ENCODE data around the gene MAP1LC3A.

The MAP1LC3A gene

GRCh38 chr20:34578521-34578920 is 20.0 kb downstream of the MAP1LC3A start:
- no peak for DNase-seq

DNA sequence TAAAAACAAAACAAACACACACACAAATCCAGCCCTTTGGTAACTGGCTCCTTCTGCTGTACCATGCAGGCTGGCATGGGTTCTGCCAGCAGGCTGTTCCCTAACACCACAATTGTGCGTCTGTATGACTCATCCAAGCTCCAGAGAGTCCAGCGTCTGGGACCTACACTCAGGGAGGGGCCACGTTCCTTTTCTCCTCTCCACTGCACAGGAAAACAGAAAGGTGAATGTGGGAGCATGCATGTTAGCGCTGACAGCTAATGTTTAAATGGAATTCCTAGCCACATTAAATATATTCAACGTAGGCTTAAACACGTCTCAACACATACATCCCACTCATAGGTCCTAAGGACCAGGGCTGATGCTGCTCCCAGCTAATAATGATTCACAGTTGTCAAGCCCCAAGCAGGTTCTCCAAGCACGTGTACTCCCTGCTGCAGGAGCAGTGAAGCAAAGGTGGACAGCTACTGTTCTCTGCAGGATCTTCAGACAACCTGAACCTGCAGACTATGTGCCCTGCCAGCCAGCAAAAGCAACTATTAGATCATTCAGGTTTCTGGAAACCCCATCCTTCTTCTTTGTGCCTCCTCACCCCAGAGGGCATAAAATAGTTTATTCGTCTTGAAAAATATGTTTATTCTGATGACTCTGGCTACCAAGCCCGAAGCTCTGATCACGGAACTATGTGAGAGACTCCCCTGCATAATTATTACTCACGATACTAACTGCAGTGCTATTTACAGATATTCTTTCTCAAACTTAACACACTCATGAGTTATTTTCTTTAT is 20.9 kb downstream of the MAP1LC3A start:
- DNase-seq, result no peak

DNA sequence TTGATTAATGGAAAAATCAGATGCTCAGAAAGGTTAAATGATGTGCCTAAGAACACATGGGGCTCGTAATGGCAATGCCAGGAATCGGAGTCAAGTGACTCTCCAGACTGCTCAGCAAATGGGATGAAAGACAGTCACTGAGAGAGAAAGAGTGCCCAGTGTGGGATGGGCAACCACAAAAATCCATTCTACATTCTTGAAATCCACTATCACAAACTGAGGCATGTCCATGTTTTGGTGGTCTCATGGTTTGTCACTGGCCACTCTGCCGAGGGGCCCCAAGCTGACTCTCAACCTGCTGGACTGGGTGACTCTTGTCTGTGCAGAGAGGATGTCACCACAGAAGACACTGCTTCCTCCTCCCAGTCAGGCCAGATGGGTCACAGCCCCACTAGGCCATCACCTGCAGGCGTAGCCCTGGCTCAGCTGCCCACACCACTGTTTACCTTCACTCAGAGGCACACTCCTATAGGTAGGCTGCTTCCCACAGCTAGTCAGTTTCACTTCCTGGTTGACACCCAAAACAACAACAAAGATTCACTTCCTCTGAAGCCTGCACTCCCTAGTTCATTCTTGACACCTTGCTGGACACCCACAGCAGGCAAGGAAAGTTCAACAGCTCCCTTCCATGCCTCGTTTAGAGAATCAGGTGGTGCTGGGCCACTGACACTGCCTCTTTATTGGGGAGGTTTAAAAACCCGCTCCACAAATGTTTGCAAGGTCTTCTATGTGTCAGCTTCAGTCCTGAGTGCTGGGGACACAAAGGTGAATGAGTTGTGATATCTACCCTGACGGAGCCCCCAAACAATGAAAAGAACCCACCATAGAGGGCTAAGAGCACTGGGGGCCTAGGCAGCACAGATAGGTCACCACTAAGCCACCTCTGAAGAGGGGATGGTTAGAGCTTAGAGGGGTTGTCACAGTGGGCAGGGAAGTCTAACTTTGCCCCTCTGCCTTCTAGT is 21.7 kb downstream of the MAP1LC3A start:
- DNase-seq, result no peak

DNA sequence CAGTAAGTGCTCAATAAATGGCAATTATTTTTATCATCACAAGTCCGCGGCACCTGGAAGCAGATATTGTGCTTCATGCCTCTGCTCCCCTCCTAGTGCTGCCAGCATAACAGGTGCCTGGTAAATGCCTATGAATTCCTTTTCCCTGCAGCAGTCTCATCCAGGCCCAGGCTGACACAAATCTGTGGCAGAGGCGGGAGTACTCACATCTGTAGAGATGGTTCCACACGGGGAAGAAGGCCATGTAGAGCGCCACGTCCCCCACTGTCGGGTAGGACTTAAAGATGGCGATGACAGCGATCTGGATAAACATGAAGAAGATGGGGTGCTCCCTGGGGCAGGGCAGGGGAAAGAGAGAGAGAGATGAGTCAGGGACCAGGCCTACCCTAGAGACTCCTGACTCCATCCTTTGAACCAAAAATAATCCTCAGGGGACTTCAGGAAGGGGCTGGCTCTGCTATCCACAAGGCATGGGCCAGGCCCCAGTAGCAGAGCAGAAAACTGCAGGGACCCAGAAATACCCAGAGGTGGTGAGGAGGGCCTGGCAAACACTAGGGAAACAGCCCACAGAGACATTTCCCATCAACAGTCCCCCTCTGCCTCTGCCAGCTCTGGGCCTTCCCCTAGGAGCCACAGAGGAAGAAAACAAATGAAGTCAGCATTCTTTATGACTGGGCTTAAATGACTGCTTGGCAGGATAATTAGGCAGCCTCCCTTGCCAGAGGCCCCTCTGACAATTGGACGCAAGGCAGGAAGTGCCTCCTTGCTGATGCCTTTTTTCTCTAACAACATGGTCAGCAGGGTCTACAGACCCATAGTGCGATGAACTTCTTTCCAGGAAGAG is 23.0 kb downstream of the MAP1LC3A start:
- DNase-seq, result no peak

- DNase-seq, result no peak
Observed at GRCh38 chr20:34582221-34582620, 23.7 kb downstream of the MAP1LC3A start.

DNA sequence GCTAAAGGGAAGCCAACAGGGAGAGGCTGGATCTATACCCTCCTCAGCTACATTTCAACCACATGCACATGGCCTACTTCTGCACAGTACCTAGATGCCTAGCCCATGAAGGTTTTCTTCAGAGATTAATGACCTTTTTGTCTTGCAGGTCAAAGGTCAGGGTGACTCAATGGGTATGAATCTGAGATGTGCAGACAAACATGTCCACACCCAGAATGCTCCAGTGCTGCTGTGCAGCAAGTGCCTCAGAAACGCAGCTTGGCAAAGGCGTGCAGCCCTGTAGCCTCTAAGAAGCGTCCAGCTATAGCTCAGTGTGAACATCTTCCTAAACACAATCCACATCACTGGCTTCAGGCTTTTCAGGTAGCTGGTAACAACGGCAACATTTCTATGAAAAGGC is 24.4 kb downstream of the MAP1LC3A start:
- no peak for DNase-seq

DNA sequence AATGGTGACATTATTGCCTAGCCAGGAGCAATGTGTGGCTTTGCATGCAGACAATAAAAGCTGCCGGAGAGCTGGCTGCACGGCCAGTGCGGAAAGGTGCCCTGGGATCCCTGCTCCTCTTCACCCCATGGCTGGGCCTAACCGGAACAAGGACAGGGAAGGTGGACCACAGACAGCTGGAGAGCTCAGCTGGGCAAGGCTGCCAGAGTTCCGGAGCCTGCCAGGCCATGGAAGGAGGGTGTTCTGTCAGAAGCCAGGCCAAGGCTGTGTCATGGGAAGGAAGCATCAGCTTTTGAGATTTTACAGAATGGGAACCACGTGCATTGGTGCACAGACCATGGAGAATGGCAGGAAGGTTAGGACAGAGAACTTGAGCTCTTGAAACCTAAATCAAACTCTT is 25.0 kb downstream of the MAP1LC3A start:
- DNase-seq, result no peak

GRCh38 chr20:34585019-34585418 is 26.5 kb downstream of the MAP1LC3A start:
- DNase-seq, result no peak

- no peak for DNase-seq
Observed at GRCh38 chr20:34586488-34587163, 28.1 kb downstream of the MAP1LC3A start.

DNA sequence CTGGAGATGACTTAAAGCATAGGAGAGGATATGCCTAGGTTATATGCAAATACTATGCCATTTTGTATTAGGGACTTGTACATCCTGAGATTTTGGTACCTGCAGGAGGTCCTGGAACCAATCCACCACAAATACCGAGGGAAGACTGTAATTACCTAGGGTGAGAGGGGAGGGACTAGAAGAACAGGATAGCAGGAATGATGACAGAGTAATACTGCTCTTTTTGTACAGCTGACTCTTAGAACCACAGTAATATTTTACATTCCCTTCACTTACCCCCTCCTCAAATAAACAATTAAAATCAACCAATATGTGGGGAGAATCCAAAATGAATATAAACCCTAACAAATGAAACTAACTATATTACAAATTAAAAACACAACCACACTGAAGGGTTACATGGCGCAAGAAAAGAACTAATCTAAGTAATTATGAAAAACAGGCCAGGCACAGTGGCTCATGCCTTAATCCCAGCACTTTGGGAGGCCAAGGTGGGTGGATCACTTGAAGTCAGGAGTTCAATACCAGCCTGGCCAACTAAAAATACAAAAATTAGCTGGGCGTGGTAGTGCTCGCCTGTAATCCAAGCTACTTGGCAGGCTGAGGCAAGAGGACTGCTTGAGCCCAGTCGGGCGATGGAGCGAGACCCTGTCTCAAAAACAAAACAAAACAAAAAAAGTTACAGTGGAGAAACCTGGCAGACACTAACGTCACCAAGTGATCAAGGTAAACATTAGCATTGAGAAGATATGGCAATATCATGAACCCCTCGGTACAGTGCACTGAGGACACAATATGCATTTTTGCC is 37.1 kb downstream of the MAP1LC3A start:
- DNase-seq, result no peak

- DNase-seq, result no peak
Observed at GRCh38 chr20:34600892-34601653, 42.6 kb downstream of the MAP1LC3A start.

GRCh38 chr20:34604980-34605788 is 46.7 kb downstream of the MAP1LC3A start:
- DNase-seq, result no peak

GRCh38 chr20:34607066-34607465 is 48.5 kb downstream of the MAP1LC3A start:
- no peak for DNase-seq
